ENCODE data around the gene SH3GLB1.

GRCh38 chr1:86757272-86757984 lies 53.1 kb downstream of the SH3GLB1 start:
- TF ChIP-seq EGR1 (IDR thresholded peaks at IDR 0.05; ENCODE audit: borderline replicate concordance in 1 of 2, low read depth in 2 of 2, low read length in 2 of 2) (no peak), ETV6 (conservative IDR thresholded peaks at IDR 0.05 in 1 of 2, IDR thresholded peaks at IDR 0.05 in 1 of 2; ENCODE audit: borderline replicate concordance in 1 of 2, low read depth in 1 of 2) (no peak), POLR2AphosphoS2 (IDR thresholded peaks at IDR 0.05; ENCODE audit: low read depth, low read length) (no peak)
- TF ChIP-seq, protein P1, sequence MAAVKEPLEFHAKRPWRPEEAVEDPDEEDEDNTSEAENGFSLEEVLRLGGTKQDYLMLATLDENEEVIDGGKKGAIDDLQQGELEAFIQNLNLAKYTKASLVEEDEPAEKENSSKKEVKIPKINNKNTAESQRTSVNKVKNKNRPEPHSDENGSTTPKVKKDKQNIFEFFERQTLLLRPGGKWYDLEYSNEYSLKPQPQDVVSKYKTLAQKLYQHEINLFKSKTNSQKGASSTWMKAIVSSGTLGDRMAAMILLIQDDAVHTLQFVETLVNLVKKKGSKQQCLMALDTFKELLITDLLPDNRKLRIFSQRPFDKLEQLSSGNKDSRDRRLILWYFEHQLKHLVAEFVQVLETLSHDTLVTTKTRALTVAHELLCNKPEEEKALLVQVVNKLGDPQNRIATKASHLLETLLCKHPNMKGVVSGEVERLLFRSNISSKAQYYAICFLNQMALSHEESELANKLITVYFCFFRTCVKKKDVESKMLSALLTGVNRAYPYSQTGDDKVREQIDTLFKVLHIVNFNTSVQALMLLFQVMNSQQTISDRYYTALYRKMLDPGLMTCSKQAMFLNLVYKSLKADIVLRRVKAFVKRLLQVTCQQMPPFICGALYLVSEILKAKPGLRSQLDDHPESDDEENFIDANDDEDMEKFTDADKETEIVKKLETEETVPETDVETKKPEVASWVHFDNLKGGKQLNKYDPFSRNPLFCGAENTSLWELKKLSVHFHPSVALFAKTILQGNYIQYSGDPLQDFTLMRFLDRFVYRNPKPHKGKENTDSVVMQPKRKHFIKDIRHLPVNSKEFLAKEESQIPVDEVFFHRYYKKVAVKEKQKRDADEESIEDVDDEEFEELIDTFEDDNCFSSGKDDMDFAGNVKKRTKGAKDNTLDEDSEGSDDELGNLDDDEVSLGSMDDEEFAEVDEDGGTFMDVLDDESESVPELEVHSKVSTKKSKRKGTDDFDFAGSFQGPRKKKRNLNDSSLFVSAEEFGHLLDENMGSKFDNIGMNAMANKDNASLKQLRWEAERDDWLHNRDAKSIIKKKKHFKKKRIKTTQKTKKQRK (IDR thresholded peaks at IDR 0.05; ENCODE audit: low read depth, low read length), result no peak
